H1 (cell line): ENCODE measurements around the gene GSTM3. TPM values are rescaled to one million over a fixed set of nuclear protein-coding genes. Genes with fewer than 3 reads are reported as not detected.

Experiments used
- CTCF ChIA-PET: fragments of 300-600 bp; sonication (Branson Sonifier 250); formaldehyde crosslinking; loops from one replicate; lab custom pipeline; 2021; ENCODE audit not compliant: partially characterized antibody; lab: Charles Lee
- POLR2A ChIA-PET: fragments of 300-600 bp; sonication (Branson Sonifier 250); formaldehyde crosslinking; loops from one replicate; lab custom pipeline; 2021; ENCODE audit warnings: inconsistent platforms; ENCODE audit not compliant: partially characterized antibody; lab: Charles Lee
- DNase-seq, 2 experiments: peaks; one replicate each; pipeline versions ENCODE4 v3.0.0 to v3.0.0-alpha.2; 2010 to 2022; ENCODE audit warnings: low spot score in 2 of 2, low read depth in 1 of 2, mixed read lengths in 1 of 2
- FAIRE-seq: peaks from 2 replicates; lab custom pipeline; 2011; peaks lifted over from hg19 to GRCh38; lab: Jason Lieb, UNC
- H2AFZ ChIP-seq: 2 replicates; pipeline ENCODE4 v1.8.1; 2012; ENCODE audit warnings: low read length, inconsistent platforms
- H2AK5ac ChIP-seq: 2 replicates; pipeline ENCODE4 v1.6.1; 2013; ENCODE audit warnings: low read depth, low read length
- H2BK120ac ChIP-seq: replicated peaks from 2 replicates; pipeline ENCODE3; 2013; ENCODE audit warnings: low read depth, low read length, inconsistent platforms
- H2BK12ac ChIP-seq: 2 replicates; pipeline ENCODE4 v1.6.1; 2013; ENCODE audit warnings: low read depth, low read length
- H2BK15ac ChIP-seq: 2 replicates; pipeline ENCODE4 v1.6.1; 2013; ENCODE audit warnings: low read length
- H2BK20ac ChIP-seq: 2 replicates; pipeline ENCODE4 v1.6.1; 2013; ENCODE audit warnings: low read length
- H2BK5ac ChIP-seq: 2 replicates; pipeline ENCODE4 v1.6.1; 2013; ENCODE audit warnings: low read depth, low read length
- H3K14ac ChIP-seq: 2 replicates; pipeline ENCODE4 v1.6.1; 2013; ENCODE audit warnings: inconsistent platforms; ENCODE audit not compliant: insufficient read length
- H3K18ac ChIP-seq: 2 replicates; pipeline ENCODE4 v1.6.1; 2013; ENCODE audit warnings: low read length; ENCODE audit errors: extremely low read depth
- H3K23ac ChIP-seq: 2 replicates; pipeline ENCODE4 v1.6.1; 2013; ENCODE audit warnings: inconsistent platforms; ENCODE audit not compliant: insufficient read length
- H3K23me2 ChIP-seq: 2 replicates; pipeline ENCODE4 v1.6.1; 2013; ENCODE audit warnings: low read depth, low read length
- H3K27ac ChIP-seq: 2 replicates; pipeline ENCODE4 v1.6.1; 2011; ENCODE audit warnings: low read depth, low read length, inconsistent platforms
- H3K27me3 ChIP-seq, 4 experiments: replicated peaks in 1 of 4; 1 replicate in 1 of 4; 2 replicates in 3 of 4; pipeline versions ENCODE4 v1.6.1 to v1.8.1; 2011 to 2013; ENCODE audit warnings: low read length in 3 of 4, mild to moderate bottlenecking in 3 of 4, inconsistent platforms in 2 of 4, mixed read lengths in 2 of 4, moderate library complexity in 1 of 4; ENCODE audit not compliant: control insufficient read depth in 3 of 4, insufficient read depth in 3 of 4; ENCODE audit errors: extremely low read depth in 1 of 4
- H3K36me3 ChIP-seq, 4 experiments: 2 replicates each; pipeline versions ENCODE4 v1.6.1 to v1.8.1; 2011 to 2013; ENCODE audit warnings: mild to moderate bottlenecking in 4 of 4, low read length in 3 of 4, moderate library complexity in 2 of 4, control low read depth in 1 of 4, inconsistent platforms in 1 of 4; ENCODE audit not compliant: insufficient read depth in 4 of 4, control insufficient read depth in 2 of 4
- H3K4ac ChIP-seq: replicated peaks from 2 replicates; pipeline ENCODE3; 2013; ENCODE audit warnings: low read length, low read depth, mixed read lengths, inconsistent platforms; ENCODE audit not compliant: insufficient read length
- H3K4me1 ChIP-seq, 4 experiments: replicated peaks in 1 of 4; 1 replicate in 1 of 4; 2 replicates in 3 of 4; pipeline versions ENCODE4 v1.6.1 to v1.8.1; 2011 to 2013; ENCODE audit warnings: low read length in 3 of 4, inconsistent platforms in 2 of 4, mixed read lengths in 1 of 4; ENCODE audit not compliant: insufficient read depth in 4 of 4, control insufficient read depth in 3 of 4
- H3K4me2 ChIP-seq, 2 experiments: 2 replicates each; pipeline versions ENCODE4 v1.6.1 to v1.8.1; 2011 to 2013; ENCODE audit warnings: low read depth in 2 of 2, low read length in 2 of 2, control low read depth in 1 of 2, inconsistent platforms in 1 of 2, mild to moderate bottlenecking in 1 of 2; ENCODE audit not compliant: insufficient read depth in 1 of 2
- H3K4me3 ChIP-seq, 4 experiments: fragments of 200-600, 300-600 bp in 1 of 4; sonication (generic), shearing (Covaris generic), sonication (Bioruptor Twin) in 1 of 4; 2 replicates each; pipeline versions ENCODE4 v1.5.1 to v1.8.1; 2011 to 2016; ENCODE audit warnings: low read length in 4 of 4, low read depth in 3 of 4, control low read depth in 2 of 4, inconsistent platforms in 2 of 4, mild to moderate bottlenecking in 2 of 4, mixed read lengths in 1 of 4, moderate library complexity in 1 of 4; ENCODE audit not compliant: insufficient read depth in 2 of 4; ENCODE audit errors: extremely low read depth in 1 of 4
- H3K56ac ChIP-seq: replicated peaks from 2 replicates; pipeline ENCODE3; 2013; ENCODE audit warnings: low read depth, mild to moderate bottlenecking, mixed read lengths, low read length, inconsistent platforms; ENCODE audit not compliant: insufficient read length
- H3K79me1 ChIP-seq: 2 replicates; pipeline ENCODE4 v1.6.1; 2013; ENCODE audit warnings: low read depth, low read length, control low read depth
- H3K79me2 ChIP-seq, 2 experiments: 2 replicates each; pipeline versions ENCODE4 v1.6.1 to v1.8.1; 2012 to 2013; ENCODE audit warnings: low read length in 2 of 2, mild to moderate bottlenecking in 2 of 2, inconsistent platforms in 1 of 2; ENCODE audit not compliant: insufficient read depth in 2 of 2, control insufficient read depth in 1 of 2
- H3K9ac ChIP-seq, 4 experiments: replicated peaks in 1 of 4; 1 replicate in 1 of 4; 2 replicates in 3 of 4; pipeline versions ENCODE4 v1.6.1 to v1.8.1; 2011 to 2013; ENCODE audit warnings: low read depth in 3 of 4, low read length in 3 of 4, control low read depth in 2 of 4, mild to moderate bottlenecking in 2 of 4, moderate library complexity in 2 of 4, inconsistent platforms in 1 of 4; ENCODE audit errors: extremely low read depth in 1 of 4
- H3K9me3 ChIP-seq, 2 experiments: 2 replicates each; pipeline versions ENCODE4 v1.6.1 to v1.8.1; 2012 to 2013; ENCODE audit warnings: mild to moderate bottlenecking in 2 of 2, moderate library complexity in 2 of 2, control low read depth in 1 of 2, inconsistent platforms in 1 of 2, low read depth in 1 of 2, low read length in 1 of 2, mixed read lengths in 1 of 2; ENCODE audit not compliant: insufficient read depth in 2 of 2
- H4K20me1 ChIP-seq, 2 experiments: replicated peaks in 1 of 2; 2 replicates each; pipeline versions ENCODE3 to v1.8.1; 2011 to 2013; ENCODE audit warnings: inconsistent platforms in 2 of 2, low read length in 2 of 2, mild to moderate bottlenecking in 1 of 2; ENCODE audit not compliant: insufficient read depth in 2 of 2, control insufficient read depth in 1 of 2
- H4K5ac ChIP-seq: 2 replicates; pipeline ENCODE4 v1.6.1; 2013; ENCODE audit warnings: low read length, low read depth, mixed read lengths, inconsistent platforms; ENCODE audit not compliant: insufficient read length
- H4K8ac ChIP-seq: 2 replicates; pipeline ENCODE4 v1.8.0; 2013; ENCODE audit warnings: mild to moderate bottlenecking, moderate library complexity, low read length, inconsistent platforms; ENCODE audit not compliant: insufficient read depth; ENCODE audit errors: extremely low read depth
- H4K91ac ChIP-seq: replicated peaks from 2 replicates; pipeline ENCODE3; 2013; ENCODE audit warnings: low read length, mixed read lengths, inconsistent platforms; ENCODE audit not compliant: insufficient read length
- ASH2L ChIP-seq: fragments of 200-600, 300-600 bp; sonication (generic); IDR thresholded peaks from one replicate; pipeline ENCODE4 v1.7.1; 2017; ENCODE audit warnings: low read length
- BACH1 ChIP-seq: IDR thresholded peaks from 2 replicates; pipeline ENCODE4 v1.6.1; 2012; ENCODE audit warnings: low read length, improper control_type of control experiment
- BCL11A ChIP-seq, 2 experiments: IDR thresholded peaks; one replicate each; pipeline ENCODE4 v1.6.1; 2011; ENCODE audit warnings: low read depth in 2 of 2, low read length in 2 of 2, mild to moderate bottlenecking in 2 of 2
- CHD1 ChIP-seq: IDR thresholded peaks from 2 replicates; pipeline ENCODE4 v1.6.1; 2012; ENCODE audit warnings: low read depth, low read length, improper control_type of control experiment
- EGR1 ChIP-seq: IDR thresholded peaks from 2 replicates; pipeline ENCODE4 v1.6.1; 2011; ENCODE audit warnings: low read depth, low read length, borderline replicate concordance
- HDAC2 ChIP-seq, 2 experiments: fragments of 300-600 bp in 1 of 2; sonication (generic) in 1 of 2; IDR thresholded peaks; 2 replicates each; pipeline ENCODE4 v1.6.1; 2011 to 2012; ENCODE audit warnings: low read depth in 2 of 2, low read length in 2 of 2, mild to moderate bottlenecking in 2 of 2, moderate library complexity in 2 of 2, borderline replicate concordance in 1 of 2, inconsistent platforms in 1 of 2
- NANOG ChIP-seq: IDR thresholded peaks from 2 replicates; pipeline ENCODE4 v1.6.1; 2011; ENCODE audit warnings: low read length, low read depth, mild to moderate bottlenecking, inconsistent platforms; ENCODE audit not compliant: insufficient read depth, poor library complexity, severe bottlenecking
- PHF8 ChIP-seq: fragments of 200-600 bp; sonication (generic); conservative IDR thresholded peaks from 2 replicates; pipeline ENCODE4 v1.7.1; 2012; ENCODE audit warnings: low read depth, mild to moderate bottlenecking, inconsistent platforms, low read length, moderate library complexity
- POU5F1 ChIP-seq: IDR thresholded peaks from 2 replicates; pipeline ENCODE4 v1.6.1; 2011; ENCODE audit warnings: low read depth, mild to moderate bottlenecking, low read length, moderate library complexity
- RBBP5 ChIP-seq: IDR thresholded peaks from 2 replicates; pipeline ENCODE4 v1.7.1; 2012; ENCODE audit warnings: low read depth, mild to moderate bottlenecking, inconsistent platforms, low read length, moderate library complexity, borderline replicate concordance
- RFX5 ChIP-seq: IDR thresholded peaks from 2 replicates; pipeline ENCODE4 v1.6.1; 2011; ENCODE audit warnings: low read depth, low read length, improper control_type of control experiment, borderline replicate concordance
- RNF2 ChIP-seq: fragments of 200-900, 300-1000 bp; sonication (generic); IDR thresholded peaks from 2 replicates; pipeline ENCODE4 v1.7.1; 2016; ENCODE audit warnings: borderline replicate concordance, low read depth, mild to moderate bottlenecking, antibody characterized with exemption, low read length; ENCODE audit not compliant: poor library complexity, severe bottlenecking; ENCODE audit errors: missing control alignments
- SUZ12 ChIP-seq: fragments of 200-600 bp; sonication (generic); IDR thresholded peaks from 2 replicates; pipeline ENCODE4 v1.6.1; 2012; ENCODE audit warnings: mild to moderate bottlenecking, inconsistent platforms, low read length, moderate library complexity, mixed read lengths
- TCF12 ChIP-seq: IDR thresholded peaks from 2 replicates; pipeline ENCODE4 v1.6.1; 2011; ENCODE audit warnings: low read depth, mild to moderate bottlenecking, low read length
- WGBS, 2 experiments: shearing (Covaris generic) in 1 of 2; methylation state at CpG; one replicate each; pipeline versions ENCODE4 v1.1.6 to v1.1.7; 2013 to 2015; ENCODE audit warnings: low lambda C conversion rate in 2 of 2, mixed read lengths in 2 of 2, inconsistent platforms in 1 of 2, low coverage in 1 of 2, missing lambda C conversion rate in 1 of 2; ENCODE audit not compliant: insufficient replicate concordance in 2 of 2, insufficient coverage in 1 of 2, insufficient read length in 1 of 2; ENCODE audit errors: extremely low coverage in 1 of 2, missing lambda C conversion rate in 1 of 2; 5-methylcytosine and 5-hydroxymethylcytosine counted together
- polyA plus RNA-seq, 7 experiments: library from polyadenylated mRNA; depleted of rRNA in 3 of 7; stranded (reverse) in 5 of 7; unstranded in 2 of 7; fragments of >200 nt in 5 of 7; fragments of 200-250 nt in 2 of 7; gene quantifications; 1 replicate in 5 of 7; 2 replicates in 1 of 7; 4 replicates in 1 of 7; pipeline versions ENCODE4 v1.2.1 to v1.2.3, GENCODE V29; 2011 to 2013; ENCODE audit warnings: missing spikeins in 2 of 7, mixed read lengths in 2 of 7
- total RNA-seq: library from RNA; stranded (reverse); fragmentation: NEBNext Ultra II Directional; extraction: Animal tissue kit (Norgen Biotek cat#: 25700); gene quantifications from 2 replicates; pipeline ENCODE4 v1.2.1, GENCODE V29; 2021

The GSTM3 gene
- total and polyA plus RNA-seq, 2 of the 8 experiments (the other 6 are each of a cell fraction or from before 2014, with no cell fraction given) = 2.2 to 5.1 TPM

GRCh38 chr1:109754738-109755137 lies 13.9 kb upstream of the GSTM3 start:
- Histone ChIP-seq H2BK120ac (no peak overlapping the region), H3K79me2 (no peaks in the 10 kb centered on the region), H3K9me3 (no peaks in the 10 kb centered on the region), H3K18ac (no peak overlapping the region), H3K4me2 (no peak overlapping the region), H3K23me2 (0 out of 2 replicates have a peak, but pooled peaks cover 2% of the 10 kb centered on the region), H3K27me3 (no peaks in the 10 kb centered on the region), H3K4me1 (no peaks in the 10 kb centered on the region), H3K4ac (no peak overlapping the region), H4K5ac (no peak overlapping the region), H4K8ac (no peak overlapping the region), H2AFZ (no peak overlapping the region), H4K20me1 (no peaks in the 10 kb centered on the region), H2BK15ac (no peak overlapping the region), H2BK20ac (no peak overlapping the region), H2AK5ac (no peak overlapping the region), H3K27ac (no peak overlapping the region), H3K4me3 (no peak overlapping the region), H4K91ac (no peak overlapping the region), H3K23ac (no peak overlapping the region), H2BK12ac (no peak overlapping the region), H3K9ac (no peak overlapping the region), H3K14ac (no peak overlapping the region), H2BK5ac (no peak overlapping the region), H3K79me1 (no peaks in the 10 kb centered on the region), H3K56ac (no peak overlapping the region), H3K36me3 (no peaks in the 10 kb centered on the region)
- ChIA-PET CTCF (interaction anchor here (1.1 to 1.6 kb wide), 2 partner anchors 115 to 352 kb away, joined by 3 to 6 read pairs; no protein-coding TSS in a partner anchor), POLR2A (no interaction called here)
- no peak for DNase-seq
- no peak for FAIRE-seq
- WGBS, 2 experiments = 93% methylated on average over 2 of the region's 2 CpGs; no CpG with 5 or more reads in 1 of the 2 experiments
- TF ChIP-seq BCL11A (IDR thresholded peaks at IDR 0.05; ENCODE audit: low read depth in 2 of 2, low read length in 2 of 2) (no peak), RFX5 (no peak), BACH1 (no peak), HDAC2 (IDR thresholded peaks at IDR 0.05; ENCODE audit: borderline replicate concordance in 1 of 2, low read depth in 2 of 2, low read length in 2 of 2) (no peak), TCF12 (no peak), SUZ12 (no peak), NANOG (no peak), RBBP5 (no peak), PHF8 (no peak), CHD1 (no peak), RNF2 (no peak), ASH2L (no peak), POU5F1 (no peak), EGR1 (no peak)
